GM23338 (cell line): Measurements from ENCODE around the gene PDK4. TPM values are rescaled to one million over a fixed set of nuclear protein-coding genes. Genes with fewer than 3 reads are reported as not detected.

Experiments used
- ATAC-seq: fragments of 200-7000 bp; cut with Tn5 transposase; 3 replicates; pipeline ENCODE4 v1.9.1; 2020
- DNase-seq: peaks from one replicate; pipeline ENCODE4 v3.0.0-alpha.2; 2015; ENCODE audit warnings: low spot score
- H2AFZ ChIP-seq: fragments of 200-600 bp; sonication (generic); 2 replicates; pipeline ENCODE4 v1.8.0; 2016; ENCODE audit warnings: antibody characterized with exemption, mild to moderate bottlenecking, moderate library complexity
- H3F3A ChIP-seq: fragments of 200-600 bp; sonication (generic); replicated peaks from 2 replicates; pipeline ENCODE4 v1.8.0; 2017; ENCODE audit warnings: antibody characterized with exemption, mixed run types, low read depth
- H3K27ac ChIP-seq: fragments of 200-600 bp; sonication (generic); 2 replicates; pipeline ENCODE4 v1.6.1; 2016; ENCODE audit warnings: low read depth
- H3K27me3 ChIP-seq: fragments of 200-600 bp; sonication (generic); 2 replicates; pipeline ENCODE4 v1.8.0; 2016; ENCODE audit warnings: mild to moderate bottlenecking, mixed run types, moderate library complexity; ENCODE audit not compliant: insufficient read depth
- H3K36me3 ChIP-seq: fragments of 200-600 bp; sonication (generic); 2 replicates; pipeline ENCODE4 v1.8.0; 2016; ENCODE audit warnings: mild to moderate bottlenecking; ENCODE audit not compliant: insufficient read depth
- H3K4me1 ChIP-seq: fragments of 200-600 bp; sonication (generic); 2 replicates; pipeline ENCODE4 v1.8.0; 2016; ENCODE audit warnings: mild to moderate bottlenecking, moderate library complexity; ENCODE audit not compliant: insufficient read depth
- H3K4me2 ChIP-seq: fragments of 200-600 bp; sonication (generic); 2 replicates; pipeline ENCODE4 v1.7.1; 2017; ENCODE audit warnings: mixed run types
- H3K4me3 ChIP-seq: fragments of 200-600 bp; sonication (generic); 2 replicates; pipeline ENCODE4 v1.6.1; 2016; ENCODE audit warnings: mixed run types
- H3K79me2 ChIP-seq: fragments of 200-600 bp; sonication (generic); replicated peaks from 2 replicates; pipeline ENCODE4 v1.8.0; 2017; ENCODE audit warnings: mild to moderate bottlenecking; ENCODE audit not compliant: insufficient read depth
- H3K9me2 ChIP-seq: fragments of 200-600 bp; sonication (generic); 2 replicates; pipeline ENCODE4 v1.8.0; 2017; ENCODE audit not compliant: insufficient read depth
- H4K20me1 ChIP-seq: fragments of 200-600 bp; sonication (generic); replicated peaks from 2 replicates; pipeline ENCODE4 v1.8.0; 2017; ENCODE audit warnings: mild to moderate bottlenecking; ENCODE audit not compliant: insufficient read depth
- H3K27ac Mint-ChIP-seq: 2 replicates; pipeline ENCODE4 v1.8.0; 2020; ENCODE audit warnings: inconsistent platforms, mild to moderate bottlenecking, moderate library complexity, mixed read lengths
- H3K27me3 Mint-ChIP-seq: 3 replicates; pipeline ENCODE4 v1.8.0; 2022; ENCODE audit warnings: low read depth, mild to moderate bottlenecking, moderate library complexity, mixed read lengths, inconsistent platforms; ENCODE audit not compliant: insufficient read depth, poor library complexity
- H3K36me3 Mint-ChIP-seq: 3 replicates; pipeline ENCODE4 v1.8.0; 2021; ENCODE audit warnings: low read depth, mild to moderate bottlenecking, inconsistent platforms, moderate library complexity, mixed read lengths
- H3K4me1 Mint-ChIP-seq: 3 replicates; pipeline ENCODE4 v1.8.0; 2020; ENCODE audit warnings: mild to moderate bottlenecking, inconsistent platforms, mixed read lengths
- H3K4me3 Mint-ChIP-seq: 3 replicates; pipeline ENCODE4 v1.8.0; 2021; ENCODE audit warnings: moderate library complexity, mild to moderate bottlenecking, inconsistent platforms, mixed read lengths
- H3K9me3 Mint-ChIP-seq: 3 replicates; pipeline ENCODE4 v1.8.0; 2020; ENCODE audit warnings: moderate library complexity, mild to moderate bottlenecking, inconsistent platforms, mixed read lengths
- CREB1 ChIP-seq: fragments of 250-450 bp; sonication (Bioruptor Pico); IDR thresholded peaks from 2 replicates; pipeline ENCODE4 v1.5.0; 2020; ENCODE audit warnings: low read depth, mild to moderate bottlenecking, moderate library complexity
- CTCF ChIP-seq, 2 experiments: fragments of 200-600 bp in 1 of 2; sonication (generic) in 1 of 2; conservative IDR thresholded peaks; 2 replicates each; pipeline versions ENCODE4 v1.5.1 to v1.6.1; 2016 to 2017; ENCODE audit warnings: antibody characterized with exemption in 2 of 2, low read depth in 2 of 2, mild to moderate bottlenecking in 2 of 2, moderate library complexity in 1 of 2
- EZH2 ChIP-seq: fragments of 200-600 bp; sonication (generic); IDR thresholded peaks from one replicate; pipeline ENCODE4 v1.8.0; 2017; ENCODE audit warnings: antibody characterized with exemption, mild to moderate bottlenecking, low read depth; ENCODE audit not compliant: unreplicated experiment
- EZH2phosphoT487 ChIP-seq: fragments of 200-600 bp; sonication (generic); IDR thresholded peaks from one replicate; pipeline ENCODE4 v1.8.1; 2018; ENCODE audit warnings: antibody characterized with exemption; ENCODE audit not compliant: unreplicated experiment
- JUNB ChIP-seq: IDR thresholded peaks from one replicate; pipeline ENCODE4 v1.6.1; 2016; ENCODE audit warnings: antibody characterized with exemption; ENCODE audit not compliant: unreplicated experiment
- NANOG ChIP-seq: IDR thresholded peaks from 2 replicates; pipeline ENCODE4 v1.6.1; 2016; ENCODE audit warnings: antibody characterized with exemption, borderline replicate concordance
- STAT1 ChIP-seq: IDR thresholded peaks from one replicate; pipeline ENCODE4 v1.6.1; 2016; ENCODE audit warnings: antibody characterized with exemption; ENCODE audit not compliant: unreplicated experiment
- ZNF114 ChIP-seq: fragments of 250-450 bp; sonication (Bioruptor Pico); IDR thresholded peaks from 2 replicates; pipeline ENCODE4 v1.5.0; 2020; ENCODE audit warnings: mild to moderate bottlenecking, moderate library complexity
- ZNF331 ChIP-seq: fragments of 250-450 bp; sonication (Bioruptor Pico); IDR thresholded peaks from 2 replicates; pipeline ENCODE4 v1.5.0; 2020; ENCODE audit warnings: low read depth, mild to moderate bottlenecking, moderate library complexity
- polyA plus RNA-seq: library from polyadenylated mRNA; unstranded; fragments of >200 nt; fragmentation: Nextera tagmentation; extraction: Ambion mirVana; gene quantifications from 2 replicates; pipeline ENCODE4 v1.2.1, GENCODE V29; 2016
- total RNA-seq: library from RNA; depleted of rRNA; stranded (reverse); fragments of >200 nt; shearing (Covaris generic); gene quantifications from 2 replicates; pipeline ENCODE4 v1.2.3, GENCODE V29; 2014
- TF ChIP-seq, protein P1 (sequence below): fragments of 250-450 bp; sonication (Bioruptor Pico); IDR thresholded peaks from 2 replicates; pipeline ENCODE4 v1.5.0; 2020; ENCODE audit warnings: mild to moderate bottlenecking, moderate library complexity
- TF ChIP-seq, protein P2 (sequence below): IDR thresholded peaks from one replicate; pipeline ENCODE4 v1.6.1; 2018; ENCODE audit warnings: antibody characterized with exemption; ENCODE audit not compliant: unreplicated experiment
- TF ChIP-seq, protein P3 (sequence below): IDR thresholded peaks from 2 replicates; pipeline ENCODE4 v1.6.1; 2016; ENCODE audit warnings: antibody characterized with exemption

PDK4 gene
- total and polyA plus RNA-seq, 2 experiments from 2014 or later, result 0.32 TPM; not detected in 1

GRCh38 chr7:95602421-95602820, 6.1 kb upstream of the PDK4 start:
- Mint-ChIP-seq H3K27me3 (peaks cover 3% of the 10 kb centered on the region), H3K36me3 (no peaks in the 10 kb centered on the region)
- peaks cover 3% of the 10 kb centered on the region; the same call in 1 of the 2 replicates for H3K27me3 ChIP-seq

More at GRCh38 chr7:95602421-95602820, 6.1 kb upstream of the PDK4 start:
- Histone ChIP-seq H3K4me2 (no peak overlapping the region), H4K20me1 (no peaks in the 10 kb centered on the region), H3K4me1 (no peaks in the 10 kb centered on the region), H3F3A (no peaks in the 10 kb centered on the region), H3K79me2 (no peaks in the 10 kb centered on the region), H3K36me3 (no peaks in the 10 kb centered on the region), H3K9me2 (no peaks in the 10 kb centered on the region), H3K4me3 (no peak overlapping the region), H2AFZ (no peak overlapping the region), H3K27ac (no peak overlapping the region)
- H3K9me3 Mint-ChIP-seq, result peaks cover 13% of the 10 kb centered on the region; the same call in 2 of the 3 replicates
- no peak overlapping the region for H3K27ac Mint-ChIP-seq
- H3K4me3 Mint-ChIP-seq, result no peak overlapping the region
- DNase-seq (no peak), ATAC-seq (no peak)
- peaks cover under 1% of the 10 kb centered on the region; the same call in 2 of the 3 replicates for H3K4me1 Mint-ChIP-seq
- TF ChIP-seq ZNF331 (CRISPR knock-in tag), result no peak
- TF ChIP-seq, protein P1, sequence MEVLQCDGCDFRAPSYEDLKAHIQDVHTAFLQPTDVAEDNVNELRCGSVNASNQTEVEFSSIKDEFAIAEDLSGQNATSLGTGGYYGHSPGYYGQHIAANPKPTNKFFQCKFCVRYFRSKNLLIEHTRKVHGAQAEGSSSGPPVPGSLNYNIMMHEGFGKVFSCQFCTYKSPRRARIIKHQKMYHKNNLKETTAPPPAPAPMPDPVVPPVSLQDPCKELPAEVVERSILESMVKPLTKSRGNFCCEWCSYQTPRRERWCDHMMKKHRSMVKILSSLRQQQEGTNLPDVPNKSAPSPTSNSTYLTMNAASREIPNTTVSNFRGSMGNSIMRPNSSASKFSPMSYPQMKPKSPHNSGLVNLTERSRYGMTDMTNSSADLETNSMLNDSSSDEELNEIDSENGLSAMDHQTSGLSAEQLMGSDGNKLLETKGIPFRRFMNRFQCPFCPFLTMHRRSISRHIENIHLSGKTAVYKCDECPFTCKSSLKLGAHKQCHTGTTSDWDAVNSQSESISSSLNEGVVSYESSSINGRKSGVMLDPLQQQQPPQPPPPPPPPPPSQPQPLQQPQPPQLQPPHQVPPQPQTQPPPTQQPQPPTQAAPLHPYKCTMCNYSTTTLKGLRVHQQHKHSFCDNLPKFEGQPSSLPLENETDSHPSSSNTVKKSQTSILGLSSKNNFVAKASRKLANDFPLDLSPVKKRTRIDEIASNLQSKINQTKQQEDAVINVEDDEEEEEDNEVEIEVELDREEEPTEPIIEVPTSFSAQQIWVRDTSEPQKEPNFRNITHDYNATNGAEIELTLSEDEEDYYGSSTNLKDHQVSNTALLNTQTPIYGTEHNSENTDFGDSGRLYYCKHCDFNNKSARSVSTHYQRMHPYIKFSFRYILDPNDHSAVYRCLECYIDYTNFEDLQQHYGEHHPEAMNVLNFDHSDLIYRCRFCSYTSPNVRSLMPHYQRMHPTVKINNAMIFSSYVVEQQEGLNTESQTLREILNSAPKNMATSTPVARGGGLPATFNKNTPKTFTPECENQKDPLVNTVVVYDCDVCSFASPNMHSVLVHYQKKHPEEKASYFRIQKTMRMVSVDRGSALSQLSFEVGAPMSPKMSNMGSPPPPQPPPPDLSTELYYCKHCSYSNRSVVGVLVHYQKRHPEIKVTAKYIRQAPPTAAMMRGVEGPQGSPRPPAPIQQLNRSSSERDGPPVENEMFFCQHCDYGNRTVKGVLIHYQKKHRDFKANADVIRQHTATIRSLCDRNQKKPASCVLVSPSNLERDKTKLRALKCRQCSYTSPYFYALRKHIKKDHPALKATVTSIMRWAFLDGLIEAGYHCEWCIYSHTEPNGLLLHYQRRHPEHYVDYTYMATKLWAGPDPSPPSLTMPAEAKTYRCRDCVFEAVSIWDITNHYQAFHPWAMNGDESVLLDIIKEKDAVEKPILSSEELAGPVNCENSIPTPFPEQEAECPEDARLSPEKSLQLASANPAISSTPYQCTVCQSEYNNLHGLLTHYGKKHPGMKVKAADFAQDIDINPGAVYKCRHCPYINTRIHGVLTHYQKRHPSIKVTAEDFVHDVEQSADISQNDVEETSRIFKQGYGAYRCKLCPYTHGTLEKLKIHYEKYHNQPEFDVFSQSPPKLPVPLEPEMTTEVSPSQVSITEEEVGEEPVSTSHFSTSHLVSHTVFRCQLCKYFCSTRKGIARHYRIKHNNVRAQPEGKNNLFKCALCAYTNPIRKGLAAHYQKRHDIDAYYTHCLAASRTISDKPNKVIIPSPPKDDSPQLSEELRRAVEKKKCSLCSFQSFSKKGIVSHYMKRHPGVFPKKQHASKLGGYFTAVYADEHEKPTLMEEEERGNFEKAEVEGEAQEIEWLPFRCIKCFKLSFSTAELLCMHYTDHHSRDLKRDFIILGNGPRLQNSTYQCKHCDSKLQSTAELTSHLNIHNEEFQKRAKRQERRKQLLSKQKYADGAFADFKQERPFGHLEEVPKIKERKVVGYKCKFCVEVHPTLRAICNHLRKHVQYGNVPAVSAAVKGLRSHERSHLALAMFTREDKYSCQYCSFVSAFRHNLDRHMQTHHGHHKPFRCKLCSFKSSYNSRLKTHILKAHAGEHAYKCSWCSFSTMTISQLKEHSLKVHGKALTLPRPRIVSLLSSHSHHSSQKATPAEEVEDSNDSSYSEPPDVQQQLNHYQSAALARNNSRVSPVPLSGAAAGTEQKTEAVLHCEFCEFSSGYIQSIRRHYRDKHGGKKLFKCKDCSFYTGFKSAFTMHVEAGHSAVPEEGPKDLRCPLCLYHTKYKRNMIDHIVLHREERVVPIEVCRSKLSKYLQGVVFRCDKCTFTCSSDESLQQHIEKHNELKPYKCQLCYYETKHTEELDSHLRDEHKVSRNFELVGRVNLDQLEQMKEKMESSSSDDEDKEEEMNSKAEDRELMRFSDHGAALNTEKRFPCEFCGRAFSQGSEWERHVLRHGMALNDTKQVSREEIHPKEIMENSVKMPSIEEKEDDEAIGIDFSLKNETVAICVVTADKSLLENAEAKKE, result no peak
- no peak for TF ChIP-seq EZH2
- no peak for TF ChIP-seq NANOG
- no peak for TF ChIP-seq STAT1
- no peak for TF ChIP-seq ZNF114 (CRISPR knock-in tag)
- no peak for TF ChIP-seq CREB1
- TF ChIP-seq, protein P2, sequence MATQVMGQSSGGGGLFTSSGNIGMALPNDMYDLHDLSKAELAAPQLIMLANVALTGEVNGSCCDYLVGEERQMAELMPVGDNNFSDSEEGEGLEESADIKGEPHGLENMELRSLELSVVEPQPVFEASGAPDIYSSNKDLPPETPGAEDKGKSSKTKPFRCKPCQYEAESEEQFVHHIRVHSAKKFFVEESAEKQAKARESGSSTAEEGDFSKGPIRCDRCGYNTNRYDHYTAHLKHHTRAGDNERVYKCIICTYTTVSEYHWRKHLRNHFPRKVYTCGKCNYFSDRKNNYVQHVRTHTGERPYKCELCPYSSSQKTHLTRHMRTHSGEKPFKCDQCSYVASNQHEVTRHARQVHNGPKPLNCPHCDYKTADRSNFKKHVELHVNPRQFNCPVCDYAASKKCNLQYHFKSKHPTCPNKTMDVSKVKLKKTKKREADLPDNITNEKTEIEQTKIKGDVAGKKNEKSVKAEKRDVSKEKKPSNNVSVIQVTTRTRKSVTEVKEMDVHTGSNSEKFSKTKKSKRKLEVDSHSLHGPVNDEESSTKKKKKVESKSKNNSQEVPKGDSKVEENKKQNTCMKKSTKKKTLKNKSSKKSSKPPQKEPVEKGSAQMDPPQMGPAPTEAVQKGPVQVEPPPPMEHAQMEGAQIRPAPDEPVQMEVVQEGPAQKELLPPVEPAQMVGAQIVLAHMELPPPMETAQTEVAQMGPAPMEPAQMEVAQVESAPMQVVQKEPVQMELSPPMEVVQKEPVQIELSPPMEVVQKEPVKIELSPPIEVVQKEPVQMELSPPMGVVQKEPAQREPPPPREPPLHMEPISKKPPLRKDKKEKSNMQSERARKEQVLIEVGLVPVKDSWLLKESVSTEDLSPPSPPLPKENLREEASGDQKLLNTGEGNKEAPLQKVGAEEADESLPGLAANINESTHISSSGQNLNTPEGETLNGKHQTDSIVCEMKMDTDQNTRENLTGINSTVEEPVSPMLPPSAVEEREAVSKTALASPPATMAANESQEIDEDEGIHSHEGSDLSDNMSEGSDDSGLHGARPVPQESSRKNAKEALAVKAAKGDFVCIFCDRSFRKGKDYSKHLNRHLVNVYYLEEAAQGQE, result no peak
- TF ChIP-seq EZH2phosphoT487, result no peak
- TF ChIP-seq, protein P3, sequence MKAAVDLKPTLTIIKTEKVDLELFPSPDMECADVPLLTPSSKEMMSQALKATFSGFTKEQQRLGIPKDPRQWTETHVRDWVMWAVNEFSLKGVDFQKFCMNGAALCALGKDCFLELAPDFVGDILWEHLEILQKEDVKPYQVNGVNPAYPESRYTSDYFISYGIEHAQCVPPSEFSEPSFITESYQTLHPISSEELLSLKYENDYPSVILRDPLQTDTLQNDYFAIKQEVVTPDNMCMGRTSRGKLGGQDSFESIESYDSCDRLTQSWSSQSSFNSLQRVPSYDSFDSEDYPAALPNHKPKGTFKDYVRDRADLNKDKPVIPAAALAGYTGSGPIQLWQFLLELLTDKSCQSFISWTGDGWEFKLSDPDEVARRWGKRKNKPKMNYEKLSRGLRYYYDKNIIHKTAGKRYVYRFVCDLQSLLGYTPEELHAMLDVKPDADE, result no peak
- TF ChIP-seq CTCF (conservative IDR thresholded peaks at IDR 0.05; ENCODE audit: low read depth in 2 of 2), result no peak
- no peak for TF ChIP-seq JUNB
